HEK293 (cell line): Measurements from ENCODE around the gene CACNG7.

ENCODE experiments used
- CTCF ChIP-seq: fragments of 450-650 bp; formaldehyde crosslinking; IDR thresholded peaks from 2 replicates; pipeline ENCODE4 v1.5.1; 2016; ENCODE audit warnings: missing biosample characterization, missing genetic modification characterization
- GLI2 ChIP-seq: fragments of 450-650 bp; formaldehyde crosslinking; IDR thresholded peaks from 2 replicates; pipeline ENCODE4; 2017; ENCODE audit warnings: missing biosample characterization, missing genetic modification characterization, low read depth, borderline replicate concordance
- KLF1 ChIP-seq: fragments of 450-650 bp; formaldehyde crosslinking; IDR thresholded peaks from 2 replicates; pipeline ENCODE4 v1.5.1; 2016; ENCODE audit warnings: missing biosample characterization, missing genetic modification characterization
- KLF8 ChIP-seq: fragments of 450-650 bp; formaldehyde crosslinking; IDR thresholded peaks from 2 replicates; pipeline ENCODE4 v1.5.1; 2016; ENCODE audit warnings: missing biosample characterization, missing genetic modification characterization
- PATZ1 ChIP-seq: fragments of 450-650 bp; formaldehyde crosslinking; IDR thresholded peaks from 2 replicates; pipeline ENCODE4 v1.5.1; 2016; ENCODE audit warnings: missing biosample characterization, missing genetic modification characterization
- SP3 ChIP-seq: fragments of 450-650 bp; formaldehyde crosslinking; IDR thresholded peaks from 2 replicates; pipeline ENCODE4 v1.5.1; 2016; ENCODE audit warnings: missing biosample characterization, missing genetic modification characterization
- YY1 ChIP-seq: fragments of 450-650 bp; formaldehyde crosslinking; IDR thresholded peaks from 2 replicates; pipeline ENCODE4 v1.5.1; 2018; ENCODE audit warnings: missing biosample characterization, missing genetic modification characterization
- ZBTB26 ChIP-seq: fragments of 450-650 bp; formaldehyde crosslinking; optimal IDR thresholded peaks from 2 replicates; pipeline ENCODE3; 2016; ENCODE audit warnings: missing biosample characterization, mild to moderate bottlenecking, missing genetic modification characterization
- ZBTB48 ChIP-seq: fragments of 450-650 bp; formaldehyde crosslinking; IDR thresholded peaks from 2 replicates; pipeline ENCODE4 v1.5.1; 2016; ENCODE audit warnings: missing biosample characterization, missing genetic modification characterization
- ZFP3 ChIP-seq: fragments of 450-650 bp; formaldehyde crosslinking; IDR thresholded peaks from 2 replicates; pipeline ENCODE4 v1.5.1; 2016; ENCODE audit warnings: low read depth, missing biosample characterization, missing genetic modification characterization
- ZNF10 ChIP-seq: fragments of 450-650 bp; formaldehyde crosslinking; IDR thresholded peaks from 2 replicates; pipeline ENCODE4 v1.5.1; 2017; ENCODE audit warnings: missing biosample characterization, missing genetic modification characterization
- ZNF175 ChIP-seq: fragments of 450-650 bp; formaldehyde crosslinking; IDR thresholded peaks from 2 replicates; pipeline ENCODE4 v1.5.1; 2016; ENCODE audit warnings: missing biosample characterization, missing genetic modification characterization
- ZNF211 ChIP-seq: fragments of 450-650 bp; formaldehyde crosslinking; IDR thresholded peaks from 2 replicates; pipeline ENCODE4 v1.5.1; 2016; ENCODE audit warnings: low read depth, missing biosample characterization, missing genetic modification characterization
- ZNF394 ChIP-seq: fragments of 450-650 bp; formaldehyde crosslinking; IDR thresholded peaks from 2 replicates; pipeline ENCODE4 v1.5.1; 2016; ENCODE audit warnings: missing biosample characterization, missing genetic modification characterization, mild to moderate bottlenecking, moderate library complexity, borderline replicate concordance
- ZNF449 ChIP-seq: fragments of 450-650 bp; formaldehyde crosslinking; IDR thresholded peaks from 2 replicates; pipeline ENCODE4 v1.5.1; 2017; ENCODE audit warnings: missing biosample characterization, mild to moderate bottlenecking, missing genetic modification characterization, moderate library complexity
- ZNF488 ChIP-seq: fragments of 450-650 bp; formaldehyde crosslinking; IDR thresholded peaks from 2 replicates; pipeline ENCODE4 v1.5.1; 2016; ENCODE audit warnings: missing biosample characterization, missing genetic modification characterization
- ZNF513 ChIP-seq: fragments of 450-650 bp; IDR thresholded peaks from 2 replicates; pipeline ENCODE4 v1.5.1; 2018; ENCODE audit warnings: missing biosample characterization, missing genetic modification characterization
- ZNF518A ChIP-seq: fragments of 450-650 bp; formaldehyde crosslinking; conservative IDR thresholded peaks from 2 replicates; pipeline ENCODE4 v1.5.1; 2016; ENCODE audit warnings: low read depth, missing biosample characterization, missing genetic modification characterization
- ZNF580 ChIP-seq: fragments of 450-650 bp; formaldehyde crosslinking; IDR thresholded peaks from 2 replicates; pipeline ENCODE4 v1.5.1; 2016; ENCODE audit warnings: missing biosample characterization, missing genetic modification characterization
- ZNF776 ChIP-seq: fragments of 450-650 bp; formaldehyde crosslinking; IDR thresholded peaks from 2 replicates; pipeline ENCODE4 v1.5.0; 2017; ENCODE audit warnings: missing biosample characterization, missing genetic modification characterization, borderline replicate concordance

CACNG7 gene

GRCh38 chr19:53991224-53992113 lies 82.4 kb downstream of the CACNG7 start, which contains the start of gene CACNG6 (continued):
- no peak for TF ChIP-seq ZNF580 (tag by site-specific recombination)
- TF ChIP-seq ZBTB26 (tag by site-specific recombination) = peak; percentile 16
- no peak for TF ChIP-seq YY1 (tag by site-specific recombination)
- TF ChIP-seq ZNF175 (tag by site-specific recombination) = no peak
- no peak for TF ChIP-seq CTCF
- TF ChIP-seq ZNF449 (tag by site-specific recombination) = no peak
- 0 out of 2 replicates have a peak, but pooled peaks have one; percentile 47 for TF ChIP-seq PATZ1 (tag by site-specific recombination)
- no peak for TF ChIP-seq ZNF211
- TF ChIP-seq ZNF394 (tag by site-specific recombination) = no peak
- no peak for TF ChIP-seq ZNF776 (tag by site-specific recombination)
- TF ChIP-seq ZNF518A (tag by site-specific recombination) = no peak
- no peak for TF ChIP-seq ZNF10 (tag by site-specific recombination)
- TF ChIP-seq ZNF513 (tag by site-specific recombination) = no peak
- TF ChIP-seq ZFP3 = no peak
- no peak for TF ChIP-seq ZNF488
- TF ChIP-seq KLF8 (tag by site-specific recombination) = no peak
- TF ChIP-seq KLF1 = peak; percentile 63
- TF ChIP-seq GLI2 (tag by site-specific recombination) = no peak
- TF ChIP-seq ZBTB48 (tag by site-specific recombination) = no peak
- TF ChIP-seq SP3 (tag by site-specific recombination) = peak; percentile 64; the same call in 1 of the 2 replicates
